Activated T-cell treated with anti-CD3 and anti-CD28 coated beads for 1 hour (primary cell): ENCODE results near the gene GPATCH11.

Experiments used
- DNase-seq: peaks from one replicate; pipeline ENCODE4 v3.0.0-alpha.2; 2020; ENCODE audit warnings: low read depth

Gene GPATCH11

GRCh38 chr2:37083873-37084794 is at the start of gene GPATCH11, which contains the start of gene HEATR5B:
TSS of gene GPATCH11 (plus strand) at chr2:37084518. CDS start at chr2:37088382, 3,864 bp downstream.
TSS of gene HEATR5B (minus strand) at chr2:37084372. CDS start at chr2:37083414, 958 bp downstream.
- peak; percentile 84 for DNase-seq

GRCh38 chr2:37037771-37038170 is 46.5 kb upstream of the GPATCH11 start:
- DNase-seq: no peak

GRCh38 chr2:37039580-37039979 is 44.7 kb upstream of the GPATCH11 start:
- no peak for DNase-seq

- no peak for DNase-seq
These were observed 31.6 kb upstream of the GPATCH11 start for GRCh38 chr2:37052600-37053332.

- no peak for DNase-seq
These were observed 24.5 kb upstream of the GPATCH11 start for GRCh38 chr2:37059841-37060240.

GRCh38 chr2:37060446-37060845 is 23.9 kb upstream of the GPATCH11 start:
- no peak for DNase-seq

- no peak for DNase-seq
These were observed 23.2 kb upstream of the GPATCH11 start for GRCh38 chr2:37061013-37061711.

GRCh38 chr2:37061776-37062175 is 22.5 kb upstream of the GPATCH11 start:
- no peak for DNase-seq

- no peak for DNase-seq
These were observed 15.6 kb upstream of the GPATCH11 start for GRCh38 chr2:37068686-37069085.

GRCh38 chr2:37070931-37071330 is 13.4 kb upstream of the GPATCH11 start:
- DNase-seq: no peak

GRCh38 chr2:37080266-37080665 is 4.1 kb upstream of the GPATCH11 start:
- no peak for DNase-seq

- DNase-seq: no peak
These were observed 3.6 kb upstream of the GPATCH11 start for GRCh38 chr2:37080689-37081088.

- no peak for DNase-seq
These were observed 479 bp downstream of the GPATCH11 start for GRCh38 chr2:37084797-37085196.

- no peak for DNase-seq
These were observed 1.4 kb downstream of the GPATCH11 start for GRCh38 chr2:37085731-37086147.

- DNase-seq: no peak
These were observed 5.7 kb downstream of the GPATCH11 start for GRCh38 chr2:37090019-37090477.

GRCh38 chr2:37091873-37092272 is 7.6 kb downstream of the GPATCH11 start:
- no peak for DNase-seq

GRCh38 chr2:37096568-37096967 is 12.2 kb downstream of the GPATCH11 start:
- no peak for DNase-seq

- no peak for DNase-seq
These were observed 14.2 kb downstream of the GPATCH11 start for GRCh38 chr2:37098416-37099118.

GRCh38 chr2:37100054-37100453 is 15.7 kb downstream of the GPATCH11 start:
- DNase-seq: no peak

- no peak for DNase-seq
These were observed 18.3 kb downstream of the GPATCH11 start for GRCh38 chr2:37102588-37102987.

- DNase-seq: no peak
These were observed 19.9 kb downstream of the GPATCH11 start for GRCh38 chr2:37104178-37104577.

GRCh38 chr2:37105150-37105549 is 20.8 kb downstream of the GPATCH11 start:
- DNase-seq: no peak
